ENCODE results near the gene ATG16L1.

Gene ATG16L1

GRCh38 chr2:233319256-233319655 is 67.8 kb downstream of the ATG16L1 start:
- TF ChIP-seq ZBTB20 (tag by site-specific recombination; IDR thresholded peaks at IDR 0.05) = no peak
- no peak for TF ChIP-seq ZNF202 (tag by site-specific recombination; IDR thresholded peaks at IDR 0.05; ENCODE audit: borderline replicate concordance)
- no peak for TF ChIP-seq ZNF341 (tag by site-specific recombination; IDR thresholded peaks at IDR 0.05; ENCODE audit: low read depth)
- TF ChIP-seq ZNF16 (tag by site-specific recombination; IDR thresholded peaks at IDR 0.05; ENCODE audit: low read depth) = no peak
- no peak for TF ChIP-seq ZNF211 (tag by site-specific recombination; IDR thresholded peaks at IDR 0.05; ENCODE audit: low read depth)
- no peak for TF ChIP-seq ZSCAN18 (tag by site-specific recombination; IDR thresholded peaks at IDR 0.05)
- TF ChIP-seq KLF8 (tag by site-specific recombination; IDR thresholded peaks at IDR 0.05) = no peak
- no peak for TF ChIP-seq RBAK (tag by site-specific recombination; IDR thresholded peaks at IDR 0.05)
- no peak for TF ChIP-seq ZFP69B (tag by site-specific recombination; IDR thresholded peaks at IDR 0.05)
- TF ChIP-seq TRIM28 (IDR thresholded peaks at IDR 0.05; ENCODE audit: borderline replicate concordance, low read length) = no peak
- H3K4me1 ChIP-seq (ENCODE audit: control insufficient read depth, insufficient read depth, low read length) = no peaks in the 10 kb centered on the region
- POLR2A ChIA-PET = no interaction called here
- H3K27ac ChIP-seq (ENCODE audit: extremely low read depth, low read depth, low read length) = no peak overlapping the region
- CTCF ChIA-PET = no interaction called here
- no peak overlapping the region for H3K4me3 ChIP-seq (ENCODE audit: low read depth, low read length)
- H3K9me3 ChIP-seq (ENCODE audit: control insufficient read depth, insufficient read depth, low read depth, low read length) = no peaks in the 10 kb centered on the region
- no peaks in the 10 kb centered on the region for H3K36me3 ChIP-seq (ENCODE audit: control insufficient read depth in 2 of 2, insufficient read depth in 1 of 2, low read length in 2 of 2)

- Histone ChIP-seq H3K36me3 (ENCODE audit: control insufficient read depth in 2 of 2, insufficient read depth in 1 of 2, low read length in 2 of 2) (no peaks in the 10 kb centered on the region), H3K4me3 (ENCODE audit: low read depth, low read length) (no peak overlapping the region), H3K27ac (ENCODE audit: extremely low read depth, low read depth, low read length) (no peak overlapping the region), H3K4me1 (ENCODE audit: control insufficient read depth, insufficient read depth, low read length) (no peaks in the 10 kb centered on the region), H3K9me3 (ENCODE audit: control insufficient read depth, insufficient read depth, low read depth, low read length) (no peaks in the 10 kb centered on the region)
- ChIA-PET CTCF (no interaction called here), POLR2A (no interaction called here)
- no peak for TF ChIP-seq ZNF23 (tag by site-specific recombination; IDR thresholded peaks at IDR 0.05; ENCODE audit: borderline replicate concordance)
- no peak for TF ChIP-seq ZNF10 (tag by site-specific recombination; IDR thresholded peaks at IDR 0.05)
- TF ChIP-seq ZNF580 (tag by site-specific recombination; IDR thresholded peaks at IDR 0.05) = no peak
These were observed 69.0 kb downstream of the ATG16L1 start for GRCh38 chr2:233320470-233320869.

GRCh38 chr2:233321166-233321565 is 69.7 kb downstream of the ATG16L1 start:
- ChIA-PET CTCF (no interaction called here), POLR2A (no interaction called here)
- TF ChIP-seq ZNF548 (tag by site-specific recombination; IDR thresholded peaks at IDR 0.05) (no peak), YY1 (tag by site-specific recombination; IDR thresholded peaks at IDR 0.05) (no peak), ZNF350 (tag by site-specific recombination; IDR thresholded peaks at IDR 0.05) (no peak), REST (tag by site-specific recombination; IDR thresholded peaks at IDR 0.05) (no peak), BCL11B (tag by site-specific recombination; IDR thresholded peaks at IDR 0.05; ENCODE audit: low read depth) (no peak), ZNF561 (tag by site-specific recombination; IDR thresholded peaks at IDR 0.05; ENCODE audit: borderline replicate concordance) (no peak), ZNF843 (tag by site-specific recombination; IDR thresholded peaks at IDR 0.05) (no peak), KLF8 (tag by site-specific recombination; IDR thresholded peaks at IDR 0.05) (no peak), ZNF10 (tag by site-specific recombination; IDR thresholded peaks at IDR 0.05) (no peak), ZNF426 (tag by site-specific recombination; IDR thresholded peaks at IDR 0.05) (no peak), ZNF114 (tag by site-specific recombination; IDR thresholded peaks at IDR 0.05) (no peak), ZSCAN4 (tag by site-specific recombination; IDR thresholded peaks at IDR 0.05) (no peak)
- H3K4me1 ChIP-seq (ENCODE audit: control insufficient read depth, insufficient read depth, low read length) = no peaks in the 10 kb centered on the region
- H3K36me3 ChIP-seq (ENCODE audit: control insufficient read depth in 2 of 2, insufficient read depth in 1 of 2, low read length in 2 of 2) = no peaks in the 10 kb centered on the region
- no peaks in the 10 kb centered on the region for H3K9me3 ChIP-seq (ENCODE audit: control insufficient read depth, insufficient read depth, low read depth, low read length)
- H3K4me3 ChIP-seq (ENCODE audit: low read depth, low read length) = no peak overlapping the region
- H3K27ac ChIP-seq (ENCODE audit: extremely low read depth, low read depth, low read length) = no peak overlapping the region

All from HEK293 (cell line).